IMR-90 (cell line): Measurements from ENCODE around the gene CDYL2. TPM values are rescaled to one million over a fixed set of nuclear protein-coding genes. Genes with fewer than 3 reads are reported as not detected.

Experiments
- ATAC-seq: fragments of 200-7000 bp; cut with Tn5 transposase; 2 replicates; pipeline ENCODE4 v1.9.1; 2020; ENCODE audit warnings: low read depth, mild to moderate bottlenecking, moderate library complexity
- BruUV-seq: library from RNA; stranded (reverse); fragments of 400-500 nt; replicated peaks from 2 replicates; lab custom pipeline; 2021; lab: Mats Ljungman, UMichigan
- CTCF ChIA-PET: fragments of 300-600 bp; formaldehyde crosslinking; extraction: SDS; loops from one replicate; lab custom pipeline; 2021; ENCODE audit warnings: antibody characterized with exemption; lab: Yijun Ruan, JAX
- POLR2A ChIA-PET: fragments of 300-600 bp; sonication (Branson Sonifier 250); formaldehyde crosslinking; loops from one replicate; lab custom pipeline; 2022; ENCODE audit warnings: antibody characterized with exemption; ENCODE audit not compliant: unreplicated experiment; lab: Charles Lee
- DNase-seq: peaks from one replicate; pipeline ENCODE4 v3.0.0; 2013
- H2AFZ ChIP-seq: replicated peaks from 2 replicates; pipeline ENCODE3; 2013; ENCODE audit warnings: low read length, mild to moderate bottlenecking; ENCODE audit not compliant: poor library complexity
- H2AK5ac ChIP-seq: 2 replicates; pipeline ENCODE4 v1.6.1; 2013; ENCODE audit warnings: low read depth, low read length, inconsistent platforms
- H2AK9ac ChIP-seq: replicated peaks from 2 replicates; pipeline ENCODE3; 2013; ENCODE audit warnings: mild to moderate bottlenecking, low read depth, low read length, moderate library complexity; ENCODE audit not compliant: poor library complexity
- H2BK120ac ChIP-seq: 2 replicates; pipeline ENCODE4 v1.6.1; 2013; ENCODE audit warnings: low read depth, low read length, inconsistent platforms
- H2BK15ac ChIP-seq: 3 replicates; pipeline ENCODE4 v1.6.1; 2013; ENCODE audit warnings: low read depth, low read length, inconsistent platforms
- H2BK20ac ChIP-seq: 2 replicates; pipeline ENCODE4 v1.6.1; 2013; ENCODE audit warnings: low read depth, mild to moderate bottlenecking, inconsistent platforms, low read length, moderate library complexity
- H2BK5ac ChIP-seq: 2 replicates; pipeline ENCODE4 v1.6.1; 2013; ENCODE audit warnings: mild to moderate bottlenecking, low read depth, low read length, inconsistent platforms; ENCODE audit not compliant: poor library complexity, severe bottlenecking
- H3K14ac ChIP-seq: replicated peaks from 2 replicates; pipeline ENCODE4 v1.6.1; 2013; ENCODE audit warnings: low read depth, low read length, inconsistent platforms
- H3K18ac ChIP-seq: 2 replicates; pipeline ENCODE4 v1.6.1; 2013; ENCODE audit warnings: low read depth, low read length, control low read depth
- H3K23ac ChIP-seq: 2 replicates; pipeline ENCODE4 v1.6.1; 2013; ENCODE audit warnings: low read depth, low read length, inconsistent platforms
- H3K27ac ChIP-seq: 2 replicates; pipeline ENCODE4 v1.5.1; 2013; ENCODE audit warnings: mild to moderate bottlenecking, control low read depth, low read length; ENCODE audit not compliant: insufficient read depth
- H3K27me3 ChIP-seq: 2 replicates; pipeline ENCODE4 v1.6.1; 2013; ENCODE audit warnings: low read length; ENCODE audit not compliant: control insufficient read depth, insufficient read depth
- H3K36me3 ChIP-seq: 2 replicates; pipeline ENCODE4 v1.6.1; 2013; ENCODE audit warnings: low read length, mixed read lengths; ENCODE audit not compliant: control insufficient read depth, insufficient read depth
- H3K4ac ChIP-seq: 2 replicates; pipeline ENCODE4 v1.6.1; 2013; ENCODE audit warnings: low read depth, low read length, inconsistent platforms
- H3K4me1 ChIP-seq: 2 replicates; pipeline ENCODE4 v1.6.1; 2013; ENCODE audit warnings: low read length, mixed read lengths; ENCODE audit not compliant: control insufficient read depth, insufficient read depth
- H3K4me2 ChIP-seq: 2 replicates; pipeline ENCODE4 v1.6.1; 2013; ENCODE audit warnings: low read depth, mild to moderate bottlenecking, control low read depth, low read length, moderate library complexity
- H3K4me3 ChIP-seq: 2 replicates; pipeline ENCODE4 v1.5.1; 2013; ENCODE audit warnings: low read depth, mild to moderate bottlenecking, control low read depth, low read length, moderate library complexity; ENCODE audit not compliant: insufficient read depth
- H3K56ac ChIP-seq: 2 replicates; pipeline ENCODE4 v1.6.1; 2013; ENCODE audit warnings: low read length, inconsistent platforms; ENCODE audit not compliant: insufficient read depth; ENCODE audit errors: extremely low read depth
- H3K79me1 ChIP-seq, 2 experiments: 2 replicates each; pipeline ENCODE4 v1.6.1; 2013; ENCODE audit warnings: low read length in 2 of 2, inconsistent platforms in 1 of 2, low read depth in 1 of 2
- H3K9ac ChIP-seq: 2 replicates; pipeline ENCODE4 v1.6.1; 2013; ENCODE audit warnings: low read depth, low read length, control low read depth
- H3K9me1 ChIP-seq: 2 replicates; pipeline ENCODE4 v1.6.1; 2013; ENCODE audit warnings: low read length, inconsistent platforms; ENCODE audit not compliant: insufficient read depth
- H3K9me3 ChIP-seq: 2 replicates; pipeline ENCODE4 v1.6.1; 2013; ENCODE audit warnings: low read length; ENCODE audit not compliant: control insufficient read depth, insufficient read depth
- H4K20me1 ChIP-seq: 2 replicates; pipeline ENCODE4 v1.6.1; 2013; ENCODE audit warnings: low read length, inconsistent platforms; ENCODE audit not compliant: insufficient read depth
- H4K5ac ChIP-seq: 2 replicates; pipeline ENCODE4 v1.6.1; 2013; ENCODE audit warnings: mild to moderate bottlenecking, low read depth, low read length, control low read depth
- H4K8ac ChIP-seq, 2 experiments: 2 replicates each; pipeline ENCODE4 v1.6.1; 2013; ENCODE audit warnings: low read depth in 2 of 2, low read length in 2 of 2, control low read depth in 1 of 2, inconsistent platforms in 1 of 2
- H4K91ac ChIP-seq: 2 replicates; pipeline ENCODE4 v1.6.1; 2013; ENCODE audit warnings: low read depth, low read length, inconsistent platforms; ENCODE audit not compliant: insufficient read depth
- CEBPB ChIP-seq: IDR thresholded peaks from 2 replicates; pipeline ENCODE4 v1.6.1; 2012; ENCODE audit warnings: low read depth, low read length, improper control_type of control experiment
- CHD1 ChIP-seq: IDR thresholded peaks from 2 replicates; pipeline ENCODE4 v1.6.1; 2012; ENCODE audit warnings: low read depth, low read length, improper control_type of control experiment
- MAZ ChIP-seq: IDR thresholded peaks from 2 replicates; pipeline ENCODE4 v1.6.1; 2012; ENCODE audit warnings: low read depth, mild to moderate bottlenecking, low read length, improper control_type of control experiment, moderate library complexity, borderline replicate concordance
- RAD21 ChIP-seq: IDR thresholded peaks from 2 replicates; pipeline ENCODE4 v1.6.1; 2012; ENCODE audit warnings: low read length, improper control_type of control experiment
- RCOR1 ChIP-seq: IDR thresholded peaks from 2 replicates; pipeline ENCODE4 v1.6.1; 2012; ENCODE audit warnings: mild to moderate bottlenecking, low read length, improper control_type of control experiment; ENCODE audit not compliant: insufficient replicate concordance
- RFX5 ChIP-seq: IDR thresholded peaks from 2 replicates; pipeline ENCODE4 v1.8.0; 2012; ENCODE audit warnings: low read depth, mild to moderate bottlenecking, low read length, moderate library complexity
- WGBS, 2 experiments: methylation state at CpG; one replicate each; pipeline versions ENCODE4 v1.1.5 to v1.1.7; 2013; ENCODE audit warnings: missing lambda C conversion rate in 2 of 2; ENCODE audit not compliant: insufficient read length in 1 of 2; ENCODE audit errors: extremely low coverage in 2 of 2; 5-methylcytosine and 5-hydroxymethylcytosine counted together
- dilution Hi-C: fragments of 300-500 bp; cut with HindIII; formaldehyde crosslinking; loops from one replicate; pipeline ENCODE4 v1.14.3; 2018; ENCODE audit warnings: low sequenced_read_pairs; ENCODE audit not compliant: unreplicated experiment
- in situ Hi-C: fragments of 300-500 bp; cut with MboI; formaldehyde crosslinking; loops from 3 replicates; pipeline ENCODE4 v1.14.3; 2019; ENCODE audit warnings: low sequenced_read_pairs, inconsistent platforms, mixed read lengths
- intact Hi-C: fragments of 100-400 bp; cut with micrococcal nuclease; formaldehyde crosslinking; loops from 2 replicates; pipeline ENCODE4 v1.10.0; 2022
- polyA plus RNA-seq, 3 experiments: library from polyadenylated mRNA; depleted of rRNA; stranded (reverse); fragments of >200 nt; gene quantifications; 2 replicates each; pipeline ENCODE4 v1.2.3, GENCODE V29; 2012; ENCODE audit warnings: low replicate concordance in 1 of 3
- total RNA-seq: library from RNA; depleted of rRNA; stranded (reverse); fragments of >200 nt; gene quantifications from 2 replicates; pipeline ENCODE4 v1.2.3, GENCODE V29; 2012

CDYL2 gene
- total and polyA plus RNA-seq, 2 of the 4 experiments (the other 2 are of a cell fraction): 1.2 to 3.9 TPM

- TF ChIP-seq RCOR1: no peak
- no peak for TF ChIP-seq CEBPB
These were observed 123.0 kb downstream of the CDYL2 start (continued) for GRCh38 chr16:80681436-80681835.

- H2BK5ac ChIP-seq: no peak overlapping the region
- H2AK5ac ChIP-seq: no peak overlapping the region
- POLR2A ChIA-PET: no interaction called here
- H4K5ac ChIP-seq: no peak overlapping the region
- no peak overlapping the region for H2AK9ac ChIP-seq
- no peak overlapping the region for H3K27ac ChIP-seq
- H3K9ac ChIP-seq: no peak overlapping the region
- intact Hi-C loops: loop anchor here (5.0 kb wide), 1 partner anchor 139 kb away; the partner anchor contains the start of gene DYNLRB2
- no peak overlapping the region for H4K91ac ChIP-seq
- H3K36me3 ChIP-seq: no peaks in the 10 kb centered on the region
- peaks cover 0 to 29% of the 10 kb centered on the region in 2 experiments; a peak in 2 of 4 replicates for H3K79me1 ChIP-seq
- no peak overlapping the region for H2BK20ac ChIP-seq
- H3K23ac ChIP-seq: no peak overlapping the region
- TF ChIP-seq RFX5 (no peak), RAD21 (no peak), MAZ (no peak), CHD1 (no peak)
- CTCF ChIA-PET: no interaction called here
- DNase-seq (no peak), ATAC-seq (no peak)
- H4K8ac ChIP-seq: no peak overlapping the region
- no peak overlapping the region for H3K4me3 ChIP-seq
- dilution Hi-C loops: no loop called here
- H3K56ac ChIP-seq: no peak overlapping the region
- H3K18ac ChIP-seq: no peak overlapping the region
- H3K9me1 ChIP-seq: peaks cover 11% of the 10 kb centered on the region
- no peak overlapping the region for H3K14ac ChIP-seq
- no peak overlapping the region for H2BK120ac ChIP-seq
- H3K4ac ChIP-seq: no peak overlapping the region
- no peak overlapping the region for H3K4me2 ChIP-seq
- in situ Hi-C loops: no loop called here
- no TSS peak for BruUV-seq
- peaks cover 6% of the 10 kb centered on the region; the same call in 1 of the 2 replicates for H3K4me1 ChIP-seq
- WGBS, 2 experiments: no CpG with 5 or more reads among the region's 6 CpGs
- peaks cover 10% of the 10 kb centered on the region; the same call in 1 of the 2 replicates for H4K20me1 ChIP-seq
- H3K9me3 ChIP-seq: peaks cover 1% of the 10 kb centered on the region; the same call in 1 of the 2 replicates
- no peaks in the 10 kb centered on the region for H3K27me3 ChIP-seq
- no peak overlapping the region for H2BK15ac ChIP-seq
- H2AFZ ChIP-seq: no peak overlapping the region
These were observed 123.6 kb downstream of the CDYL2 start for GRCh38 chr16:80680839-80681238.
